ENCODE data around the gene VMAC. TPM values are rescaled to one million over a fixed set of nuclear protein-coding genes. Genes with fewer than 3 reads are reported as not detected.

The VMAC gene
- total and polyA plus RNA-seq, 2 donors from 2014 or later: 2.3 to 8.7 TPM

GRCh38 chr19:5863030-5863665, 41.5 kb upstream of the VMAC start:
- no peak for TF ChIP-seq CTCF (IDR thresholded peaks at IDR 0.05; ENCODE audit: borderline replicate concordance, extremely low read depth, insufficient read depth)
- Histone ChIP-seq H3K9me3 (ENCODE audit: control insufficient read depth in 2 of 3, insufficient read depth in 1 of 3, low read length in 3 of 3) (no peaks in the 10 kb centered on the region), H3K9ac (ENCODE audit: low read length in 3 of 3) (no peak overlapping the region), H3K4me3 (ENCODE audit: low read length in 3 of 3) (no peak overlapping the region), H3K27ac (ENCODE audit: low read depth in 2 of 2, low read length in 2 of 2) (no peak overlapping the region), H3K4me1 (ENCODE audit: control insufficient read depth in 2 of 3, insufficient read depth in 2 of 3, low read depth in 1 of 3, low read length in 3 of 3) (no peaks in the 10 kb centered on the region), H3K27me3 (ENCODE audit: control insufficient read depth, insufficient read depth, low read length) (no peaks in the 10 kb centered on the region), H3K36me3 (ENCODE audit: control insufficient read depth in 2 of 3, insufficient read depth in 3 of 3, low read length in 3 of 3) (no peaks in the 10 kb centered on the region)
- FAIRE-seq (no peak), DNase-seq (no peak)
- intact Hi-C loops (cut with DNase I): no loop called here

GRCh38 chr19:5864013-5864720, 40.5 kb upstream of the VMAC start:
- H3K4me1 ChIP-seq (ENCODE audit: control insufficient read depth in 2 of 3, insufficient read depth in 2 of 3, low read depth in 1 of 3, low read length in 3 of 3): no peaks in the 10 kb centered on the region
- FAIRE-seq (no peak), DNase-seq (no peak)
- no peaks in the 10 kb centered on the region for H3K36me3 ChIP-seq (ENCODE audit: control insufficient read depth in 2 of 3, insufficient read depth in 3 of 3, low read length in 3 of 3)
- no peak for TF ChIP-seq CTCF (IDR thresholded peaks at IDR 0.05; ENCODE audit: borderline replicate concordance, extremely low read depth, insufficient read depth)
- no peak overlapping the region for H3K27ac ChIP-seq (ENCODE audit: low read depth in 2 of 2, low read length in 2 of 2)
- H3K4me3 ChIP-seq (ENCODE audit: low read length in 3 of 3): no peak overlapping the region
- no peak overlapping the region for H3K9ac ChIP-seq (ENCODE audit: low read length in 3 of 3)
- no peaks in the 10 kb centered on the region for H3K27me3 ChIP-seq (ENCODE audit: control insufficient read depth, insufficient read depth, low read length)
- no peaks in the 10 kb centered on the region for H3K9me3 ChIP-seq (ENCODE audit: control insufficient read depth in 2 of 3, insufficient read depth in 1 of 3, low read length in 3 of 3)
- intact Hi-C loops (cut with DNase I): no loop called here

GRCh38 chr19:5864725-5865486, 39.8 kb upstream of the VMAC start:
- H3K9me3 ChIP-seq (ENCODE audit: control insufficient read depth in 2 of 3, insufficient read depth in 1 of 3, low read length in 3 of 3): no peaks in the 10 kb centered on the region
- intact Hi-C loops (cut with DNase I): no loop called here
- H3K27me3 ChIP-seq (ENCODE audit: control insufficient read depth, insufficient read depth, low read length): no peaks in the 10 kb centered on the region
- no peaks in the 10 kb centered on the region for H3K36me3 ChIP-seq (ENCODE audit: control insufficient read depth in 2 of 3, insufficient read depth in 3 of 3, low read length in 3 of 3)
- no peak for DNase-seq
- H3K4me1 ChIP-seq (ENCODE audit: control insufficient read depth in 2 of 3, insufficient read depth in 2 of 3, low read depth in 1 of 3, low read length in 3 of 3): no peaks in the 10 kb centered on the region
- no peak overlapping the region for H3K27ac ChIP-seq (ENCODE audit: low read depth in 2 of 2, low read length in 2 of 2)
- H3K9ac ChIP-seq (ENCODE audit: low read length in 3 of 3): no peak overlapping the region
- no peak for FAIRE-seq
- H3K4me3 ChIP-seq (ENCODE audit: low read length in 3 of 3): no peak overlapping the region
- TF ChIP-seq CTCF (IDR thresholded peaks at IDR 0.05; ENCODE audit: borderline replicate concordance, extremely low read depth, insufficient read depth): no peak

Data from kidney (tissue), 14 donors.